GM12801 (cell line): ENCODE data around the gene DEPDC7.

Experiments used
- TF ChIP-seq, protein P1 (sequence below): IDR thresholded peaks from one replicate; pipeline ENCODE4 v1.5.1; 2011; ENCODE audit warnings: control low read depth; ENCODE audit not compliant: insufficient read length; ENCODE audit errors: extremely low read depth

Gene DEPDC7

DNA sequence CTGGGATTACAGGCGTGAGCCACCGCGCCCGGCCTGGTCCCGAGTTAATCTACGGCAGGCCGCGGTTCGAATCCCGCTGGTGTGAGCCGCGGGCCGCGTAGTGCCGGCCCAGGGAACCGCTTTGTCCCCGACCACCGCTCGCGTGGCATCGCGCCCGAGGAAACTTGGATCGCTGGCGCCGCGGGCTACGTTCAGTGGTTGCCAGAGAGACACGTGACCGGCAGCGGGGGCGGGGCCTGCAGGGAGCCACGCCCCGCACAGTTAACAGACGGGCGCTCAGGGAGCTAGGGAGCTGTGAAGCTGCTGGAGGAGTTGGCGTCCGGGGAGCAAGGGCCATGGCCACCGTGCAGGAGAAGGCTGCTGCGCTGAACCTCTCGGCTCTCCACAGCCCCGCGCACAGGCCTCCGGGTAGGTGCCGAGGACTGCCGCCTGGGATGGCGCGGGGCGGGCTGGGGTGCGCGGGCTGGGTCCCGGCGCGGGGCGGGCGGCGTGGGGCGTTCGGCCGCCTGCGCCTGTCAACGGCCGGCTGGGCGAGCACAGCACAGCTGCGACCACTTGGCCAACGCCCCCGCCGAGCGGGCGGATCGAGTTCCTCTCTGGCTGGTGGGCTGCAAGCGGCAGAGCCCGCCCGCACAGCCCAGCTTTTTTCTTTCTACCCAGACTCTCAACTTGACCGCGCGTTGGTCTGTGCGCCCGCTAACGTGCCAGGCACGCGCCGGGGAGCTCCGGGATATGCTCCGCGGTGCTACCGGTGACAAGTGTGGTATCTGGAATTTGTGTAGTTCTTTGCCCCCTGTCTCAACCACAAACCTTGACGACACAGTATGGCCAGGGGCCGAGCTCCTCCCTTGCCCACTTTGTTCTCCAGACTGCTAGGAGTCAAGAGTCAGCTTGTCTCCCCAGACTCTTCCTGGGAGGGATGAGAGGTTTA lies at the start of gene DEPDC7:
TSS of gene DEPDC7 (plus strand) at position 258 of the 931 bp plus-strand sequence. CDS start at position 336, 78 bp downstream.
- TF ChIP-seq, protein P1, sequence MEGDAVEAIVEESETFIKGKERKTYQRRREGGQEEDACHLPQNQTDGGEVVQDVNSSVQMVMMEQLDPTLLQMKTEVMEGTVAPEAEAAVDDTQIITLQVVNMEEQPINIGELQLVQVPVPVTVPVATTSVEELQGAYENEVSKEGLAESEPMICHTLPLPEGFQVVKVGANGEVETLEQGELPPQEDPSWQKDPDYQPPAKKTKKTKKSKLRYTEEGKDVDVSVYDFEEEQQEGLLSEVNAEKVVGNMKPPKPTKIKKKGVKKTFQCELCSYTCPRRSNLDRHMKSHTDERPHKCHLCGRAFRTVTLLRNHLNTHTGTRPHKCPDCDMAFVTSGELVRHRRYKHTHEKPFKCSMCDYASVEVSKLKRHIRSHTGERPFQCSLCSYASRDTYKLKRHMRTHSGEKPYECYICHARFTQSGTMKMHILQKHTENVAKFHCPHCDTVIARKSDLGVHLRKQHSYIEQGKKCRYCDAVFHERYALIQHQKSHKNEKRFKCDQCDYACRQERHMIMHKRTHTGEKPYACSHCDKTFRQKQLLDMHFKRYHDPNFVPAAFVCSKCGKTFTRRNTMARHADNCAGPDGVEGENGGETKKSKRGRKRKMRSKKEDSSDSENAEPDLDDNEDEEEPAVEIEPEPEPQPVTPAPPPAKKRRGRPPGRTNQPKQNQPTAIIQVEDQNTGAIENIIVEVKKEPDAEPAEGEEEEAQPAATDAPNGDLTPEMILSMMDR, result no peak

DNA sequence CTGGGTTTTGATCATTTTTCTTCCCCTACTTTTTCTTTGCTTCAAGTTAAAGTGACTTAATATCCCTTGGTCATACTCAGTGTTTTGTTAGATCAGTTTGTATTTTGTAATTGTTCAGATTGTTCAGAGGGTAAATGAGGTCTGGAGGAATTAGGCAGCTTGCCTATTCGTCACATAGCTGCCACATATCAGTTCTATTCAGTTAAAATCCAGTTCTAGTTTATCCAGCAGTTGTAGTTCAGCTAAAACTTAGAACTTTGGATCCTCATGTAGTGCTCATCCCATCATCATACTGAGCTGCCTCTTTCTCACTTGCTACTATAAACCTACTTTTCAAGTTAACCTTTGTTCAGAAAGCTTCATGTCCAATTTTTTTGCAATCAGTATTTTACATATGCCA lies 47.1 kb upstream of the DEPDC7 start:
- TF ChIP-seq, protein P1, result no peak

GRCh38 chr11:32972781-32973180 lies 42.9 kb upstream of the DEPDC7 start:
- TF ChIP-seq, protein P1, result no peak

DNA sequence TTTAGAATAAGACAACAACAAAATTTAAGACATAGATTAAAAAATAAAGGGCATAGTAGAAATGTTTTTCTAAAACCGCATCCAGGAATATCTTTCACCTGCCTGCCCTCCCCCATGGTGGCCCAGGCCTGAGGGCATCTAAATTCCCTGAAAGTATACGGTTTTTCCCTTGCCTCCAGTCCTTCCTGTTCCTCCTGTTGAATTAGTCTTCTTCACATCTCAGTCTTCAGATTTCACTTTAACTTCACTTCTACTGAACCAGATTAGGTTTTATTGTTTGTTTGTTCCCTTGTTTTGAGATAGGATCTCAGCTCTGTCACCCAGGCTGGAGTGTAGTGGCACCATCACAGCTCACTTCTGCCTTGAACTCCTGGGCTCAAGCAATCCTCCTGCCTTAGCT lies 33.1 kb upstream of the DEPDC7 start:
- TF ChIP-seq, protein P1, result no peak

GRCh38 chr11:32983506-32983905 lies 32.2 kb upstream of the DEPDC7 start:
- TF ChIP-seq, protein P1, result no peak

GRCh38 chr11:32985600-32985999 lies 30.1 kb upstream of the DEPDC7 start:
- TF ChIP-seq, protein P1, result no peak

DNA sequence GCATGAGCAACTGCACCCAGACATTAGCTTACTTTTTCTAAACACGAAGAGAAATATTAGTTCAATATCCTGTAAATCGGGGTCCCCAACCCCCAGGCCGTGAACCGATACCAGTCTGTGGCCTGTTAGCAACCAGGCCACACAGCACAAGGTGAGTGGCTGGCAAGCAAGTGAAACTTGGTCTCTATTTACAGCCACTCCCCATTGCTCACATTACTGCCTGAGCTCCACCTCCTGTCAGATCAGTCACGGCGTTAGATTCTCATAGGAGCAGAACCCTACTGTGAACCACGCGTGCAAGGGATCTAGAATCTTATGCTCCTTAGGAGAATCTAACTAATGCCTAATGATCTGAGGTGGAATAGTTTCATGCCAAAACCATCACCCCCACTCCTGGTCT lies 27.8 kb upstream of the DEPDC7 start:
- TF ChIP-seq, protein P1, result no peak
